Mucosa of stomach (tissue), 1 donor: ENCODE data around the gene GMDS.

ENCODE experiments used
- H3K27me3 ChIP-seq: one replicate; pipeline ENCODE4 v1.7.0; 2013; ENCODE audit warnings: mild to moderate bottlenecking, low read length; ENCODE audit not compliant: control insufficient read depth, insufficient read depth
- H3K36me3 ChIP-seq: one replicate; pipeline ENCODE4 v1.7.0; 2013; ENCODE audit warnings: low read length; ENCODE audit not compliant: control insufficient read depth, insufficient read depth
- H3K4me1 ChIP-seq: one replicate; pipeline ENCODE4 v1.7.0; 2013; ENCODE audit warnings: mild to moderate bottlenecking, low read length; ENCODE audit not compliant: control insufficient read depth, insufficient read depth
- H3K4me3 ChIP-seq: one replicate; pipeline ENCODE4 v1.7.0; 2013; ENCODE audit warnings: low read length
- H3K9ac ChIP-seq: one replicate; pipeline ENCODE4 v1.7.0; 2013; ENCODE audit warnings: mild to moderate bottlenecking, low read length, moderate library complexity
- H3K9me3 ChIP-seq: one replicate; pipeline ENCODE4 v1.7.0; 2013; ENCODE audit warnings: mild to moderate bottlenecking, low read length, moderate library complexity; ENCODE audit not compliant: control insufficient read depth
- donor health status: Pancreatic carcinoma.

GMDS gene

DNA sequence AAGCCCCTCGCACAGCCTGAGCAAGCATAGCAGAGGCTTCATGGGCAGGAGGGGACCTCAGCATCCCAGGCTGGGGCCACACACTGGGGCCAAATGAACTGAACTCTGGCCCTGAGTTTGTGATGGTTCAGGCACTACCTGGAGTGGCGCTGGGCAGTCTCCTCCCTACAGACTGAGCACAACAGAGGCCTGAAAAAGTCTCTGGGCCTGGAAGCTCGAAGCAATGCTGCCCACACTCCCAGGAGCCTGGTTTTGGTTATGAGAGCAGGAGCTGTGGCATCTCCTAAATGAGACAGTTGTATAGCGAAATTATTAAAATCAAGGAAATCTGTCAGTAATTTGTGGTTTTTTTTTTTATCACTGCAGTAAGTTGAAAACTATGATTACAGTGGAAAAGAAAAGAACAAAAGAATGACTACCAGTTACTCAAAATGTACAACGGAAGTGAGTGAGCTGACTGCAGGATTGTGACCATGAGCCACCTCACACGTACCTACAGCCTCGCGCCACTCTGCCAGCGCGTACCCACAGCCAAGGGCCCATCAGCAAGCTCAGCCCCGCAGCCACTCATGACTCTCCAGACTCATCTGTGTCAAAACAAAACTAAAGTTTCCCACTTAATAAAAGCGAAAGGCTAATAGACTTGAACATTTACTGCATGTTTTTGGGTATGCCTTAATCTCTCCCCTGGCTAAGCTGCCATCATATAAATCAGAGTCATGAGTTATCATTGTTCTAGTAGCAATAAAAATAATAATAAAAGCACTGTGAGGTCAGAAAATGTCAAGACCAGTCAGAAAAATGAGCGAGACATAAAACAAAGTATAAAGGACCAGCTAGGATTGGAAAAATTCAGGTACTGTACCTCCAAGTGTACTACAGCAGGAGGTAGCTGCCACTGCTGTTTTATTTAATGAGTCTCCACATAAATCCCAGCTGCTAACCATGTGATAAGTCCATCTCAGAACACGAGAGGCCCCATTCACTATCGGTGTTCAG is 458.7 kb downstream of the GMDS start:
- H3K9ac ChIP-seq: no peak overlapping the region
- H3K4me1 ChIP-seq: no peaks in the 10 kb centered on the region
- no peaks in the 10 kb centered on the region for H3K36me3 ChIP-seq
- H3K9me3 ChIP-seq: no peaks in the 10 kb centered on the region
- no peak overlapping the region for H3K4me3 ChIP-seq
- no peaks in the 10 kb centered on the region for H3K27me3 ChIP-seq

DNA sequence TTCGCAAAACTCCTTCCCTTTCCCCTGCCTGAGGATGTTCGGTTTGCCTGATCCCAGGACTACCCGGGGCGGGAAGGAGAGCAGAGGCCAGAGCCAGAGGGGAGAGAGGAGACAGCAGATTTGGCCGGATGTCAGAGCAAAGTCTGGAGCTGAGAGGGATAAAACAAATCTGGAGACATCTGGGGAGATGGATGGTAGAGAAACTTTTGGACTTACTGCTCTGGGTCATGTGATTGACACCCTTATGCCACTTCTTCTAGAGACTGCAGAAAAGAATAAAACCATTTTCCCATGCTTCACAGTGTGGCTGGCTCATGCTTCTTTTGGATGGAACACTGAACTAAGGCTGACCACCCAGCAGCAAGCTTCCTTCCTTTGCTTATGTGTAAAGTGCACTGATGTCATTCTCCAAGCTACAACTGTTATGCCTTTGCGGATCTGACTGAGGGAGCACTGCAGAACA is 461.0 kb downstream of the GMDS start:
- Histone ChIP-seq H3K9ac (no peak overlapping the region), H3K36me3 (no peaks in the 10 kb centered on the region), H3K9me3 (no peaks in the 10 kb centered on the region), H3K27me3 (no peaks in the 10 kb centered on the region), H3K4me1 (no peaks in the 10 kb centered on the region), H3K4me3 (no peak overlapping the region)

DNA sequence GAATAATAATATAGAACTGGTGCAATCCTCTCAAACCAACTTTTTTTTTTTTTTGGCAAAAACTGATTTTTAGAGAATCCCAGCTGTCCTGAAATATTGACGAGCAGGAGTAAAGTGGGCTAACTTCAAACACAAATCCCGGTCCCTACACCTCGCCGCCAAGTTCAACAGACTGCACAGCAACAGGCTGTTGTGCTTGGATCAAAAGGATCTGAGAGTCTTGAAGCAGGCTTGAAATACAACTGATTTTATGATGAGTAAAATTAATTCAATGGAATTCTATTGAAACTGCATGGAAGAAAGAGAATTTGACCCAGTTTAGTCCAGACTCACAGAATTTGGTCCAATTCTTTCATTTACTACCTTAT is 463.6 kb downstream of the GMDS start:
- no peaks in the 10 kb centered on the region for H3K4me1 ChIP-seq
- H3K36me3 ChIP-seq: no peaks in the 10 kb centered on the region
- no peaks in the 10 kb centered on the region for H3K27me3 ChIP-seq
- H3K9ac ChIP-seq: no peak overlapping the region
- no peak overlapping the region for H3K4me3 ChIP-seq
- no peaks in the 10 kb centered on the region for H3K9me3 ChIP-seq

DNA sequence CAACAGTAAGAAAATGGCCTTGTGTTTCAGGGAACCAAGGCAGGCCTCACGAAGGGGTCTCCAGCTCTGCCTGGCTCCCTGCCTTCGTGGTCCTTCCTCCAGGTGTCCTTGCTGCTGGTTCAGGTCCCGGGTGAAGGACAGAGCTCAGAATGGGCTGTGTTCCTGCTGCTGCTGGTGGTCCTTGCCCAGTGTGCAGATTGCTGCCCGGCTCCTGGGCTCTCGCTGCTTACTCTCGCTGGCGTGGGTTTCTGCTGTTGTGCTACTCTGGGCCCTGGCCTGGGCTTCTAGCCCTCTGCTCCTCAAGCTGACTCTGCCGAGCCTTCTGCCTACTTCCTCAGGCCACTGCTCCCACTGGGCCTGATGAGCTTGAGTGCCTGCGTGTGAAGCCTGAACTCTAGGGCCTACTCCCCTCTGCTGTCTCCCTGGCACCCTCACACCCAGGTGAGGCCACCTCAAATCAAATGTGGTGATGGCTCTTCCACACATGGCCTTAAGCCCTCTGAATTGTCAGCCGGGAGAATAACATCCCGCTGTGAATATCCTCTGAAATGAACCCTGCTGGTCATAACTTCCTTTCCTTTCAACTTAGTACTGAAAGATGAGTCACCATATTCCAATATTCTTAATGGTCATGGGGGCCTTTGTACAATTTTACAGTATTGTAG is 464.1 kb downstream of the GMDS start:
- Histone ChIP-seq H3K4me1 (no peaks in the 10 kb centered on the region), H3K4me3 (no peak overlapping the region), H3K9me3 (no peaks in the 10 kb centered on the region), H3K9ac (no peak overlapping the region), H3K27me3 (no peaks in the 10 kb centered on the region), H3K36me3 (no peaks in the 10 kb centered on the region)

DNA sequence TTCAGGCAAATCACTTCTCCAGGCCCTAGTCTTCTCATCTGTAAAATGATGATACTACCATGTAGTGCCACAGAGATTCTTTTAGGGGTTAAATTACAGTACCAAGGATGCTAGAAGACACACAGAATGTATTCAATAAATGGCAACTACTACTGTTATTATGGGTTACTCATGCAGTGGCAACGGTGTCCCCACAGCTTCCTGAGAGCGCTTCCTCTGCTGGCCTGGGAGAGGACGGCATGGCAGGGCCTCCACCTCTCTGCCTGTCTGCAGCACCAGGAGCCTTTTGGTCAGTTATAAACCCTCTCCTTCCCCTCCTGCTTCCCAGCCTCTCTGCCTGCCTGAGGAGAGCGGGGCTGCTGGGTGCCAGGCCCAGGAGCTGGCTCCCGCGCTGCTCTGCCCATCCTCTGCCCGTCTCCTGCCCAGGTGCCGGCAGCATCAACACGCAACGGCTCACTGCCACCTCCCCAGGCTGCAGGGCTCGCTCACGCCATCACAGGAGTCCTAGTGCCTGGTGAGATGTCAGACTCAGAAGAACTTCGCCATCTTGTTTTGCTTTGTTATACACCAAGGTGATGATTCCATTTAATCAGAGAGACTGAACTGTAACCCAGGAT is 465.0 kb downstream of the GMDS start:
- no peaks in the 10 kb centered on the region for H3K4me1 ChIP-seq
- H3K9me3 ChIP-seq: no peaks in the 10 kb centered on the region
- H3K36me3 ChIP-seq: no peaks in the 10 kb centered on the region
- H3K9ac ChIP-seq: no peak overlapping the region
- H3K4me3 ChIP-seq: no peak overlapping the region
- no peaks in the 10 kb centered on the region for H3K27me3 ChIP-seq

DNA sequence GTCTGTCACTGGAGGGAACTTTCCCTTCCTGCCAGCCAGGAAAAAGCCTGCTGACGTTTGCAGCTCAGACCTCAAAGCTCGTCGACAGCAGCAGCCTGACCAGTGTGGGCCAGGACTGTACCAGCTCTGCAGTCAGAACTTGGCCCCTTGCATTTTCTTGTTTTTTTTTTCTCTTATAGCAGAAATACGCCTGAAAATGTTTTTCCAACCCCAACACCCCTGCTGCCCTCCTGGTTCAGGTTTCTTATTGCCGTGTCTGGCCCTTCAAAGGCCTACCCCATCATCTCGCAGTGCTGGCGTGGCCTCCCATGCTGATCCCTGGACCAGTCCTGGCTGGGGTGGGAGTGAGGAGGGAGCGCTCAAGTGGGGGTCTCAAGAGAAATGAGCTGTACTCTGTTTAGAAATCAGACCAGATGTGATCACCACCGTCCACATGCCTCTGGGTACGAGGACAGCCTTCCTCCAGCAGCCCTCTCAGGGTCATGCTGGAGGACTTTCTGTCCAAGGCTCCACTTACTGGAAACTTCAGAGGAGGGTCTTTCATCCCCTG is 466.6 kb downstream of the GMDS start:
- H3K9ac ChIP-seq: no peak overlapping the region

DNA sequence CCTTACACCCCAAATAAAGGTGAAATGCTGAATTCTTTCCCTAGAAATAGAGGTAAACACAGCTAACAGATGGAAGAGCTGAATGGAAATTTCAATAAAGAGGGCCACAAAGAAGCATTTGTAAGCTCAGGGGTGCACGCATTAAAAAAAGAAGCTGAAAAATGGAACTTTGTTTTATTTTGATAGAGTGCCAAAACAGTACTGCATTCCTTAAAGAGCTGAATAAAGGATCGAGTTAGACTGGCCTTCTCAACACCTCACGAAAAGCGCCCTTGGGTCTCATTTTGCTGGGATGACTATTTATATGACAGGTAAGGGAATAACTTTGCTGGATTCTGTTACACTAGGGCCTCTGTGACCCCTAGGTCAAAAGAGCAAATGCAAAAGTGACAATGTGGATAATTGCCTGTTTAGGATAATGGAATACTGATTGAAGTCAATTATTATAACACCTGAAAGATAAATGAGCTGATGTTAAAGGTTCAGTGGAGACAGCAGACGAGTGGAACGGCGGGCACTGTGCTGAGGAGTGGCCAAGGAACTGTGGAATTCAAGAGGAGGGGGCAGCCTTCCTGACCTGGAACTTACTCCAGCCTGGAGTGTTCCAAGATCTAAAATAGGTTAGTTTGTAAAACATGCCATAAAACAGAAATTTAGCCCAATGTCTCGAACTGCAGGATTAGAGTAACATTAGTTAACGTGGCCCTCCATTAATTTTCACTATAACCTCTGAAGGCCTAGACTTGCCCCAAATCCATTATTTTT is 467.3 kb downstream of the GMDS start:
- H3K9me3 ChIP-seq: no peaks in the 10 kb centered on the region
- no peaks in the 10 kb centered on the region for H3K4me1 ChIP-seq
- H3K27me3 ChIP-seq: no peaks in the 10 kb centered on the region
- no peak overlapping the region for H3K9ac ChIP-seq
- H3K4me3 ChIP-seq: no peak overlapping the region
- H3K36me3 ChIP-seq: no peaks in the 10 kb centered on the region

More for the DNA sequence above, 466.6 kb downstream of the GMDS start:
- H3K4me1 ChIP-seq: no peaks in the 10 kb centered on the region
- H3K9me3 ChIP-seq: no peaks in the 10 kb centered on the region
- H3K36me3 ChIP-seq: no peaks in the 10 kb centered on the region
- H3K27me3 ChIP-seq: no peaks in the 10 kb centered on the region
- H3K4me3 ChIP-seq: no peak overlapping the region

DNA sequence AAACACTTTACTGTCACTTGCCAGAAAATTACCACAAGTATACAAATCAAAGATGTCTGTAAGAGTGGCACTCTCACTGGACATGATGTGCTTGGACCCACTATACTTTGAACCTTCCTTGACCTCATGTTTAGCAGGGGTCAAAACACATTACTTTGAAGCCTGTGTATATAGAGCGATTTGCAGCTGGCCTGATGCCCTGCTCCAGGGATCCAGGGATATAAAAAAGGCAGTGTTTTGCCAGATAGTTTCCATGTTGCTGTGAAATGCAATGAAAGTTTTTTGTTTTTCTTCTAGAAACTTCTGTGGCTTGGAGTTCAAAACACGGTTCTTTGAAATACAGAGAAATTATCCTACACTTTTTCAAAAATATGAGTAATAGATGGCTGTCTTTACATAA is 470.0 kb downstream of the GMDS start:
- Histone ChIP-seq H3K36me3 (no peaks in the 10 kb centered on the region), H3K27me3 (no peaks in the 10 kb centered on the region), H3K4me3 (no peak overlapping the region), H3K9ac (no peak overlapping the region), H3K9me3 (no peaks in the 10 kb centered on the region), H3K4me1 (peaks cover 6% of the 10 kb centered on the region)

DNA sequence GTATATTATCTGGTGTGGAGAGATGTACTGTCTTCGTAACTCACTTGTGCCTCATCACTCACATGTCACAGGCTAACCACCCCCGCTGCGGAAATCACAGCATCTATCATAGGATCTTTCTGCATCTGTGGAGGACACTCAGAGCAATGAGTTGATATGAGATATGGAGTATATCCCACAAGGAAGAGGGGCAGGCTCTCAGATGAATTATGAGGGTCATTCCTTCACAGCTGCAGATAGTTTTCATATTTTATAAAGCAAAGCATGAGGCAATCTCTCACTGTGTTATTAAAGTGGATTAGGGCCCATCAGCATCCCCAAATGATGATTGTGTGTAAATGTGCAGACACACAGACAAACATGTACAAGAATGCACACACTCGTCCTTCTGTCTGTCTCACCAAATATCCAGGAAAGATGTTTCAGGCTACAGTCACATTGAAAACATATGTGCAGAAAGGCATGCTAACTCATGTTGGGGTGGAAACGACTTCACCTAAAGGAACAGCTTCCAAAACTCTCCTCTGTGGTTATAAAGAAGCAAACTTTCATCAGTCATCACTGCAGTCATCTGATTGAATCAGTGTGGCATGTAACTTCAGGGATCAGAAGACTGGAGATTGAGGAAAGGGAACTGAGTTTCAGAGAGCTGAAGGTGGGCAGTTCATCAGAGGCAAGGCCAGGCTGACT is 471.0 kb downstream of the GMDS start:
- Histone ChIP-seq H3K36me3 (no peaks in the 10 kb centered on the region), H3K9ac (no peak overlapping the region), H3K27me3 (no peaks in the 10 kb centered on the region), H3K4me1 (peaks cover 6% of the 10 kb centered on the region), H3K4me3 (no peak overlapping the region), H3K9me3 (no peaks in the 10 kb centered on the region)

DNA sequence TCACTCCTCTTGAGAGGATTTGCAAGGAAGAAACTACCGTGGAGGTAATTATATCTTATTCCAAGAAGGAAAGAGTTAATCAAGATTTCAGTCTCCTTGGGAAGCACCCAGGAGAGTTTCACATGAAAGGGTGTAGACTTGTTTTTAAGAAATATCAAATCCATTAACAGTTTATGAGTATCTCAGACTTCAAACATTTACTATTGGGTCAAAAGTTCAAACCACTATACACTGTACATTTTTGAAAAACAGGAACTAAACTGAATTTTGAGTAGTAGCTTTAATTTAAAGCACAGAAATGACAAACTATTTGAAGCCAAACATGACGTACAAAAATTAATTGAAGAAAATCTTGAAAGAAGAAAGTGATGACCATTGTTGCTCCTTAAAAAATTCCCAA is 471.7 kb downstream of the GMDS start:
- no peaks in the 10 kb centered on the region for H3K27me3 ChIP-seq
- no peak overlapping the region for H3K4me3 ChIP-seq
- no peak overlapping the region for H3K9ac ChIP-seq
- H3K36me3 ChIP-seq: no peaks in the 10 kb centered on the region
- peaks cover 6% of the 10 kb centered on the region for H3K4me1 ChIP-seq
- no peaks in the 10 kb centered on the region for H3K9me3 ChIP-seq
